Upper lobe of right lung (tissue), 1 donor: ENCODE data around the gene TTC24. TPM values are rescaled to one million over a fixed set of nuclear protein-coding genes. Genes with fewer than 3 reads are reported as not detected.
"Not testable (repeated sequence)": the region's sequence is repeated elsewhere in the genome, so short reads cannot be mapped to it uniquely, and the experiment has no call there.

Experiments
- ATAC-seq: fragments of 200-7000 bp; cut with Tn5 transposase; one replicate; pipeline ENCODE4 v1.9.1; 2020; ENCODE audit warnings: mild to moderate bottlenecking, moderate library complexity
- DNase-seq: peaks from one replicate; pipeline ENCODE4 v3.0.0-alpha.2; 2020
- H3K27ac ChIP-seq: fragments of 200-600 bp; one replicate; pipeline ENCODE4 v1.8.0; 2022
- H3K27me3 ChIP-seq: fragments of 200-600 bp; one replicate; pipeline ENCODE4 v1.8.0; 2022; ENCODE audit warnings: mild to moderate bottlenecking
- H3K36me3 ChIP-seq: fragments of 200-600 bp; one replicate; pipeline ENCODE4 v1.8.0; 2022
- H3K4me1 ChIP-seq: fragments of 200-600 bp; one replicate; pipeline ENCODE4 v1.8.0; 2022
- H3K4me3 ChIP-seq: fragments of 200-600 bp; one replicate; pipeline ENCODE4 v1.8.0; 2022; ENCODE audit warnings: mild to moderate bottlenecking
- H3K9me3 ChIP-seq: fragments of 200-600 bp; one replicate; pipeline ENCODE4 v1.8.0; 2022
- CTCF ChIP-seq: fragments of 200-600 bp; IDR thresholded peaks from one replicate; pipeline ENCODE4 v1.8.0; 2022; ENCODE audit warnings: antibody characterized with exemption
- intact Hi-C: fragments of 100-400 bp; cut with DNase I; formaldehyde crosslinking; loops from one replicate; pipeline ENCODE4 v1.11.0; 2022
- total RNA-seq: library from RNA; stranded (reverse); fragmentation: NEBNext Ultra II Directional; extraction: Animal tissue kit (Norgen Biotek cat#: 25700); gene quantifications from one replicate; pipeline ENCODE4 v1.2.1, GENCODE V29; 2021
- donor health status: DM: no; HTN: yes; CAD: no; lungs with severe emphysema.

The TTC24 gene
- total RNA-seq, 1 donor from 2014 or later: not detected

GRCh38 chr1:156624814-156625435 is 45.4 kb downstream of the TTC24 start:
- ATAC-seq (peak; percentile 4), DNase-seq (peak; percentile 58)
- peak overlapping the region; percentile 39 for H3K4me3 ChIP-seq

GRCh38 chr1:156625436-156626078 is 46.0 kb downstream of the TTC24 start:
- H3K27me3 ChIP-seq: peaks cover 74% of the 10 kb centered on the region
- intact Hi-C loops: loop anchor here (10.0 kb wide), 1 partner anchor 49 kb away; the partner anchor contains the start of gene NES
- H3K4me1 ChIP-seq: peaks cover 23% of the 10 kb centered on the region
- TF ChIP-seq CTCF: peak; percentile 73
- no peaks in the 10 kb centered on the region for H3K36me3 ChIP-seq
- peak overlapping the region; percentile 42 for H3K27ac ChIP-seq
- DNase-seq (peak; percentile 69), ATAC-seq (peak; percentile 79)
- H3K4me3 ChIP-seq: no peak overlapping the region
- H3K9me3 ChIP-seq: no peaks in the 10 kb centered on the region

More at GRCh38 chr1:156624814-156625435, 45.4 kb downstream of the TTC24 start:
- Histone ChIP-seq H3K9me3 (no peaks in the 10 kb centered on the region), H3K4me1 (peaks cover 23% of the 10 kb centered on the region), H3K36me3 (no peaks in the 10 kb centered on the region), H3K27me3 (peaks cover 73% of the 10 kb centered on the region), H3K27ac (peak overlapping the region; percentile 42)
- TF ChIP-seq CTCF: no peak
- intact Hi-C loops: loop anchor here (10.0 kb wide), 1 partner anchor 50 kb away; the partner anchor contains the start of gene NES

GRCh38 chr1:156626079-156626438 is 46.5 kb downstream of the TTC24 start:
- intact Hi-C loops: loop anchor here (10.0 kb wide), 1 partner anchor 49 kb away; the partner anchor contains the start of gene NES
- no peak overlapping the region for H3K4me3 ChIP-seq
- peaks cover 73% of the 10 kb centered on the region for H3K27me3 ChIP-seq

GRCh38 chr1:156627313-156627880 is 47.9 kb downstream of the TTC24 start:
- Histone ChIP-seq H3K4me3 (no peak overlapping the region), H3K36me3 (no peaks in the 10 kb centered on the region), H3K27me3 (peaks cover 80% of the 10 kb centered on the region), H3K9me3 (no peaks in the 10 kb centered on the region), H3K27ac (no peak overlapping the region), H3K4me1 (peaks cover 23% of the 10 kb centered on the region)
- TF ChIP-seq CTCF: peak; percentile 67
- ATAC-seq (peak; percentile 38), DNase-seq (no peak)
- intact Hi-C loops: loop anchor here (10.0 kb wide), 1 partner anchor 47 kb away; the partner anchor contains the start of gene NES

More at GRCh38 chr1:156626079-156626438, 46.5 kb downstream of the TTC24 start:
- no peak for DNase-seq
- ATAC-seq: no peak
- Histone ChIP-seq H3K27ac (no peak overlapping the region), H3K9me3 (no peaks in the 10 kb centered on the region), H3K4me1 (peaks cover 23% of the 10 kb centered on the region), H3K36me3 (no peaks in the 10 kb centered on the region)
- no peak for TF ChIP-seq CTCF

GRCh38 chr1:156629823-156630449 is 50.4 kb downstream of the TTC24 start:
- Histone ChIP-seq H3K9me3 (no peaks in the 10 kb centered on the region), H3K27ac (no peak overlapping the region), H3K4me3 (no peak overlapping the region), H3K36me3 (no peaks in the 10 kb centered on the region), H3K27me3 (peaks cover 80% of the 10 kb centered on the region), H3K4me1 (peaks cover 12% of the 10 kb centered on the region)
- no peak for ATAC-seq
- intact Hi-C loops: loop anchor here (10.0 kb wide), 1 partner anchor 45 kb away; the partner anchor contains the start of gene NES
- no peak for TF ChIP-seq CTCF
- no peak for DNase-seq

GRCh38 chr1:156631152-156631551 is 51.6 kb downstream of the TTC24 start:
- H3K36me3 ChIP-seq, ATAC-seq, DNase-seq, H3K4me3 ChIP-seq, H3K4me1 ChIP-seq, H3K9me3 ChIP-seq, intact Hi-C loops, H3K27ac ChIP-seq: not testable (repeated sequence)
- peaks cover 67% of the 10 kb centered on the region for H3K27me3 ChIP-seq
